Cardiac fibroblast (primary cell): ENCODE data around the gene KBTBD8.

Experiments
- DNase-seq, 2 donors: peaks; one replicate each; pipeline versions ENCODE4 v3.0.0 to v3.0.0-alpha.2; 2010; ENCODE audit warnings: low read depth in 2 of 2
- H3K4me3 ChIP-seq, 2 donors: replicated peaks in 1 of 2; 1 replicate in 1 of 2; 2 replicates in 1 of 2; pipeline ENCODE4 v1.5.1; 2011; ENCODE audit warnings: low read depth in 2 of 2, low read length in 2 of 2, mild to moderate bottlenecking in 2 of 2, moderate library complexity in 1 of 2
- CTCF ChIP-seq: IDR thresholded peaks from one replicate; pipeline ENCODE4 v1.5.1; 2011; ENCODE audit warnings: low read depth, mild to moderate bottlenecking, low read length, inconsistent platforms

The KBTBD8 gene

GRCh38 chr3:66957367-66957766, 40.7 kb upstream of the KBTBD8 start:
- no peak for DNase-seq
- TF ChIP-seq CTCF = no peak
- no peak overlapping the region for H3K4me3 ChIP-seq

- no peak for DNase-seq
- TF ChIP-seq CTCF = no peak
- H3K4me3 ChIP-seq = no peak overlapping the region
Observed at GRCh38 chr3:66958067-66958466, 40.0 kb upstream of the KBTBD8 start.

- no peak overlapping the region for H3K4me3 ChIP-seq
- TF ChIP-seq CTCF = no peak
- DNase-seq = no peak
Observed at GRCh38 chr3:66962664-66963063, 35.4 kb upstream of the KBTBD8 start.

- DNase-seq = no peak
- no peak for TF ChIP-seq CTCF
- no peak overlapping the region for H3K4me3 ChIP-seq
Observed at GRCh38 chr3:66971245-66971644, 26.9 kb upstream of the KBTBD8 start.

GRCh38 chr3:66971891-66972551, 26.1 kb upstream of the KBTBD8 start:
- DNase-seq = peak; percentile 82 to 83
- peak; percentile 88 for TF ChIP-seq CTCF
- H3K4me3 ChIP-seq = peak overlapping the region; percentile 28 to 43

- TF ChIP-seq CTCF = no peak
- no peak for DNase-seq
- no peak overlapping the region for H3K4me3 ChIP-seq
Observed at GRCh38 chr3:66980791-66981190, 17.3 kb upstream of the KBTBD8 start.

- peak; percentile 8 for TF ChIP-seq CTCF
- H3K4me3 ChIP-seq = no peak overlapping the region
- DNase-seq = no peak
Observed at GRCh38 chr3:66983101-66983500, 15.0 kb upstream of the KBTBD8 start.
